ENCODE measurements around the gene SYT14.
"Not testable (repeated sequence)": the region's sequence is repeated elsewhere in the genome, so short reads cannot be mapped to it uniquely, and the experiment has no call there.

The SYT14 gene

DNA sequence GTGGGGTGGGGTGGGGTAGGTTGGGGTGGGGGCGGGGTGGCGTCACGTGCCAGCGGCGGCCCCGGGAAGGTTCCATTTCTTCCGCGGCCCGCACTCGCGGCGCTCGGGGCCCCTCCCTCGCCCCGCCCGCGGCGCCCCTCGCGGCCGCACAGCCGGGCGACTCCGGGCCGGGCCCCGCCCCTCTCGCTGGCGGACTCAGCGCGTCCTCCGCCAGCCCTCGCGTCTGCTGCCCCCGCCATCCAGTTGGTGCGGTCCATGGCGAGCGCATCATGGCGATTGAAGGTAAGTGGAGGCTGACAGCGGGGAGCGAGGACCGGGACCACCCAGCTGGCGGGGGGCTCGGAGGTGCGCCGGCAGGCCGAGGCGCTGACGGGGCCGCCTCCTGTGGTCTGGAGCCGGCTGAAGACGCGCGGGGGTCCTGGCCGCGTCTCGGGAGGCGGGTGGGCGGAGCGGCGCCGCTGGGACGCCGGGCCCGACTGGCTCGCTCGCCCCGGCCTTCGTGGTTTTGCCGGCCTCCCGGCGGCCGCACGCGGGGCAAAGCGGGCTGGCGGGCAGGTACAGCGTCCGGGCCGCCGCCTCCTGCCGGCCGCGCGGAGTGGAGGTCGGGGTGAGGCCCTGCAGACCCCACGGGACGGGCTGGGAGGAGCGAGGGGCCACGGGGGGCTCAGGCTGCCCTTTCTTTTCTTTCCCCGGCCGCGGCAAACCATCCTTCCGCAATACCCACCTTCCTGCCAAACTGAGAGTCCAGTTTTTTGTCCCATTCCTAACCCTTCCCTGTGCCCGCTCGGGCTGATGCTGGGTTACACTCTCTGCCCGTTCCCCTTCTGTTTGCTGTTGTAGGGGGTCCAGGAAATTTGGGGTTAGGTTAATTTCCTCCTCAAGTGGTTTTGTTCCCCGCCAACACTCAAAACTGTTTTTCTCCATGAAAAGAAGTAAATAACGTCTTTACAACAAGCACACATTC is at the start of gene SYT14:
TSS of gene SYT14 (plus strand) at position 222 of the 964 bp plus-strand sequence. CDS start at position 270, 48 bp downstream.
- TF ChIP-seq POLR2A (IDR thresholded peaks at IDR 0.05; ENCODE audit: low read depth, low read length): peak; percentile 71
- FAIRE-seq (no peak), DNase-seq (ENCODE audit: insufficient read length, low spot score) (peak; percentile 81)

DNA sequence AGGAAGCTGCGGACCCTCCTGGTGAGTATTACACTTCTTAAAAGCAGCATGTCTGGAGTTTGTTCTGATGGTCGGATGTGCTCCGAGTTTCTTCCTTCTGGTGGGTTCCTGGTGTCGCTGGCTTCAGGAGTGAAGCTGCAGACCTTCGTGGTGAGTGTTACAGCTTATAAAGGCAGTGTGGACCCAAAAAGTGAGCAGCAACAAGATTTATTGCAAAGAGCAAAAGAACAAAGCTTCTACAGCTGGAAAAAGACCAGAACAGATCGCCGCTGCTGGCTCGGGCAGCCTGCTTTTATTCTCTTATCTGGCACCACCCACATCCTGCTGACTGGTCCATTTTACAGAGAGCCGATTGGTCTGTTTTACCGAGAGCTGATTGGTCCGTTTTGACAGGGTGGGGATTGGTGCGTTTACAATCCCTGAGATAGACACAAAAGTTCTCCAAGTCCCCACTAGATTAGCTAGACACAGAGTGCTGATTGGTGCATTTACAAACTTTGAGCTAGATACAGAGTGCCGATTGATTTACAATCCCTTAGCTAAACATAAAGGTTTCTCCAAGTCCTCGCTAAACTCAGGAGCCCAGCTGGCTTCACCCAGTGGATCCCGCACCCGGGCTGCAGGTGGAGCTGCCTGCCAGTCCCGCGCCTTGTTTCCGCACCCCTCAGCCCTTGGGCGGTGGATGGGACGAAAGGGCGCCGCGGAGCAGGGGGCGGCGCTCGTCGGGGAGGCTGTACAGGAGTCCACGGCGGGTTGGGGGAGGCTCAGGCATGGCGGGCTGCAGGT is 49.5 kb upstream of the SYT14 start:
- DNase-seq (ENCODE audit: insufficient read length, low spot score); FAIRE-seq: not testable (repeated sequence)

DNA sequence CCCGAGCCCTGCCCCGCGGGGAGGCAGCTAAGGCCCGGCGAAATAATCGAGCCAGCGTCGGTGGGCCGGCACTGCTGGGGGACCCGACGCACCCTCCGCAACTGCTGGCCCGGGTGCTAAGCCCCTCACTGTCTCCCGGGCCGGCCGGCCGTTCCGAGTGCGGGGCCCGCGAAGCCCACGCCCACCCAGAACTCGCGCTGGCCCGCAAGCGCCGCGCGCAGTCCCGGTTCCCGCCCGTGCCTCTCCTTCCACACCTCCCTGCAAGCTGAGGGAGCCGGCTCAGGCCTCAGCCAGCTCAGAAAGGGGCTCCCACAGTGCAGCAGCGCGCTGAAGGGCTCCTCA is 49.0 kb upstream of the SYT14 start:
- DNase-seq (ENCODE audit: insufficient read length, low spot score) (no peak), FAIRE-seq (no peak)
- no peak for TF ChIP-seq POLR2A (IDR thresholded peaks at IDR 0.05; ENCODE audit: low read depth, low read length)

DNA sequence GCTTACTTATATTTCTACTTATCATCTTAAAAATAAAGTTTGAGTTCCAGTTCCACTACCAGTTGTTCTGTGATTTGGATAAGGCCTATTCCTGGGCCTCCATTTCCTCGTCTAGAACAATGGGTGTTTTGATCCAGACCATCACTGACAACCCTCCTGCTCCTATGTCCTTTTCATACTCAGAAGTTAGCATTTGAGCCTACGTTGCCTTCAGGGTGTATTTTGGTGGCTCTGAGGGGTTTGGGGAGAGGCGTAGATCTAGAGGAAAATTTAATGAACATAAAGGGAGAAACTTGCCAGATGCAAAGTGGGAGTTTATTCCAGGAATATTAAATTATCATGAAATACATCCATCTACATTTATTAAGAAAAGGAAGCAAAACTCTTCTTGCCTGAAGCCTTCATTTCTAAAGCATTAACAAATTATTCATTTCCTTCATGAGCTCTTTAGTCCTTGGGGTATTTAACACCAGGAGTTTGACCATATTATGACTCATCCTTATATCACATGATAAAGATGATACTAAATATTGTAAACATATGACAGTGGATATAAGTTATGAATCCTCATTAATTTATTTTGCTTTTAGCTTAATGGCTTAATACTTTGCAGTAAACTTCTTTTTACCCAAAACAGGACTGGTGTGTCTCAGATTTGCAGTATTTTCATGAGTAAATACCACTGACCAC is 47.2 kb upstream of the SYT14 start:
- no peak for DNase-seq (ENCODE audit: insufficient read length, low spot score)
- FAIRE-seq: no peak
- TF ChIP-seq POLR2A (IDR thresholded peaks at IDR 0.05; ENCODE audit: low read depth, low read length): no peak

DNA sequence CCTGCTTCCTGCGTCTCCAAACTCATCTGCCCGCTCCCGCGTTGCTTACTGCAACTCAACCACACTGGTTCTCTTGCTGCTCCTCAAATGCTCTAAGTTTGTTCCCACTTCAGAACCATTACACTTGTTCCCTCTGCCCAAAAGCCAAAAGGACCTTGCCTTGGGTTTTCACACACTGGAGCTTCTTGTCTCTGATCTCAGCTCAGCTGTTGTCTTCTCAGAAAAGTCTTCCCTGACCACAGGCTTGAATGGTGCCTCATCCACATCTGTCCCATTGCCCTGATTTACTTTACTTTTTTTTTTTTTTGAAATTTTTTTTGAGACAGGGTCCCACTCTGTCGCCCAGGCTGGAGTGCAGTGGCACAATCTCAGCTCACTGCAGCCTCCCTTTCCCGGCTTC is 44.3 kb upstream of the SYT14 start:
- FAIRE-seq (no peak), DNase-seq (ENCODE audit: insufficient read length, low spot score) (no peak)
- no peak for TF ChIP-seq POLR2A (IDR thresholded peaks at IDR 0.05; ENCODE audit: low read depth, low read length)

DNA sequence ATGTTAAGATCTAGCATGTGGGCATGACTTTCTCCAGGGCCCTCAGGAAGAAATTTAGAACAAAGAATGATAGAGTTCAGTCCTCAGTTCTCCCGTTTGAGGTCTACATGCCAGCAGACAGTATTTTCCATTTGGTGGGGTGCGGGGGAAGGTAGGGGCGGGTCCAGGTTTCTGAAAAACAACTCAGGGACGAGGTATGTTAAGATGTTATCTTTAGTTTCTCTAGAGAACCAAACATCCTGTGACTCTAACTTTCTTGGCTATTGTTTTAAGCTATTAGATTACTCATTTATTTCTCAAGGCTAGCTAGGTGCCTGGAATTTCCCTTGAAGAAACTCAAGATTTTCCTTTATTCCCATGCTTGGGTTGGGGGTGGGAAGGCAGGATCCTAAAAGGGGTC is 42.3 kb upstream of the SYT14 start:
- no peak for TF ChIP-seq POLR2A (IDR thresholded peaks at IDR 0.05; ENCODE audit: low read depth, low read length)
- FAIRE-seq (no peak), DNase-seq (ENCODE audit: insufficient read length, low spot score) (no peak)

DNA sequence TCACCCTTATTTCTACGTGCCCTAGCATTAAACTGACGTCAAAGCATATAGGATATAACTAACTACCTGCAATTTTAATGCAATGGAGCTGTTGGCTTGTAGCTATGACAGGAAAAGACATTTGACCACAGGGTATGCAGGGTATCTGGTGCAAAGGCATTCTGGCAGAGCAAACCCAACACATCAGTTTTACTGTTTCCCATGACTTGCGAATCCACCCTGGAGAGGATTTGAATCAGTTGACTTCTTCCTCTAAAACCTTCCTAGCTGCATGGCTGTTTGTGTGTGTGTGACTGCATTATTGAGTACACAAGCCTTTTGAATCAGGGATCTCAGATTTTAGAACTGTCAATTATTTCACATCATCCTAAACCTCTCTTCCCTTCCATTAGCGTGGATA is 41.7 kb upstream of the SYT14 start:
- TF ChIP-seq POLR2A (IDR thresholded peaks at IDR 0.05; ENCODE audit: low read depth, low read length): no peak
- no peak for FAIRE-seq
- no peak for DNase-seq (ENCODE audit: insufficient read length, low spot score)

DNA sequence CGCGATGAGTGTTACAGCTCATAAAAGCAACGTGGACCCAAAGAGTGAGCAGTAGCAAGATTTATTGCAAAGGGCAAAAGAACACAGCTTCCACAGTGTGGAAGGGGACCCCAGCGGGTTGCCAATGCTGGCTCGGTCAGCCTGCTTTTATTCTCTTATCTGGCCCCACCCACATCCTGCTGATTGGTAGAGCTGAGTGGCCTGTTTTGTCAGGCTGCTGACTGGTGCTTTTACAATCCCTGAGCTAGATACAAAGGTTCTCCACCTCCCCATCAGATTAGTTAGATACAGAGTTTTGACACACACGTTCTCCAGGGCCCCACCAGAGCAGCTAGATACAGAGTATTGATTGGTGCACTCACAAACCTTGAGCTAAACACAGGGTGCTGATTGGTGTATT is 39.7 kb upstream of the SYT14 start:
- DNase-seq (ENCODE audit: insufficient read length, low spot score); FAIRE-seq: not testable (repeated sequence)

DNA sequence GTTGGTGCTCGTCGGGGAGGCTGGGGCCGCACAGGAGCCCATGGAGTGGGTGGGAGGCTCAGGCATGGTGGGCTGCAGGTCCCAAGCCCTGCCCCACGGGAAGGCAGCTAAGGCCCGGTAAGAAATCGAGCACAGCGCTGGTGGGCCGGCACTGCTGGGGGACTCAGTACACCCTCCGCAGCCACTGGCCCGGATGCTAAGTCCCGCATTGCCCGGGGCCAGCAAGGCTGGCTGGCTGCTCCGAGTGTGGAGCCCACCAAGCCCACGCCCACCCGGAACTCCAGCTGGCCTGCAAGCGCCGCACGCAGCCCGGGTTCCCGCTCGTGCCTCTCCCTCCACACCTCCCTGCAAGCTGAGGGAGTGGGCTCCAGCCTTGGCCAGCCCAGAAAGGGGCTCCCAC is 39.2 kb upstream of the SYT14 start:
- not testable (repeated sequence) for FAIRE-seq; DNase-seq (ENCODE audit: insufficient read length, low spot score)

DNA sequence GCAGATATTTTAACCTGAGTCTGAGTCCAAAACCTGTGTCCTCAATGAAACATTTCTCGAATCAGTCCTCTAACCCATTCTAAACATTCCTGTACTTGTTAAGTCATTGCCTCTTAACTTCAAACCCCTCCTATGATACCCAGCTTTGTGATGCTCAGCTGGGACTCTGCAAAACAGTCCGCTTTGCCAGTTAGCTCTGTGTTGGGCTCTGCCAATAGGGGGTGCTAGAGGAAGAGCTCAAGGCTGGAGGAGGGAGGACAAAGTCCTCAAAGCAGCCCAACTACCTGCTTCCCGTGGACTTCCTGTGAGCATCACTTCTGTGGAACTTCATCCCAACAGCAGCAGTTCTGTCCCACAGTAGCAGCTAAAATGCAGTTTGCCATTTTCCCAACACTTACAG is 38.1 kb upstream of the SYT14 start:
- DNase-seq (ENCODE audit: insufficient read length, low spot score) (no peak), FAIRE-seq (no peak)
- TF ChIP-seq POLR2A (IDR thresholded peaks at IDR 0.05; ENCODE audit: low read depth, low read length): no peak

DNA sequence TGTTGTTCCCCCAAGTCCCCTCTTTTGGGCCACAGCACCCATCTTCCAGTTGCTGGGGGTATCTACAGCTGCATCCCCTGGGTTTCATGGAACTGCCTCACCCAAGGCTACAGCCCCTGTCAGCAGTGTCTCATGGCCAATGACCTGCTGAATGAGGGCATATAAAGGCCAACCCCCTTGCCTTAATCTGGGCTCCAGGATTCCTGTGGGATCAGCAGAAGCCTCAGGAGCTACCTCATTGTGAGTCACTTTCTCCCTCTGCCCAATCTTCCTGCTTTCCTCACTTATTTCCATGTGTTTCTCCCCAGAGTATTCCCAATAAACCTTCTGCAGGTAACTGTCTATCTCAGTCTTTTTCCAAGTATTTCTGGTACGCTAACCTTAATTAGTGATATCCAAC is 37.3 kb upstream of the SYT14 start:
- no peak for TF ChIP-seq POLR2A (IDR thresholded peaks at IDR 0.05; ENCODE audit: low read depth, low read length)
- DNase-seq (ENCODE audit: insufficient read length, low spot score) (no peak), FAIRE-seq (peak; percentile 88)

DNA sequence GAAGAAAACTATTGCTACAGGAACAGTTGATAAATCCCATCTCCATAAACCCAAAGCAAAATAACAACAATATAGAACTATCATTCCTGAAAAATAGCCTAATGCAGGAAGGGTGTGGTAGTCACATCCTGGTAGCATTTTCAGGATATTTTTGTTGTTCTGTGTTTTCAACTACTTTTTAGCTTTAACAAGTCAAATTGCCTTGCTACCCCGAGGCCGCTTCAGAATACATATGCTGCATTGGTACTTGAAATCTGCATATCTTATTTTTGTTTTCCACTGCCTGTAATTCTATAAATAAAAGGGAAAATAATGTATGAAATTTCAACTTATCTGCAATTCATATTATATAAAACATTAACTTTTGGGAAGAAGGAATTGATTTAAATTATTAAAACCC is 36.8 kb upstream of the SYT14 start:
- DNase-seq (ENCODE audit: insufficient read length, low spot score): no peak
- FAIRE-seq: no peak
- no peak for TF ChIP-seq POLR2A (IDR thresholded peaks at IDR 0.05; ENCODE audit: low read depth, low read length)

DNA sequence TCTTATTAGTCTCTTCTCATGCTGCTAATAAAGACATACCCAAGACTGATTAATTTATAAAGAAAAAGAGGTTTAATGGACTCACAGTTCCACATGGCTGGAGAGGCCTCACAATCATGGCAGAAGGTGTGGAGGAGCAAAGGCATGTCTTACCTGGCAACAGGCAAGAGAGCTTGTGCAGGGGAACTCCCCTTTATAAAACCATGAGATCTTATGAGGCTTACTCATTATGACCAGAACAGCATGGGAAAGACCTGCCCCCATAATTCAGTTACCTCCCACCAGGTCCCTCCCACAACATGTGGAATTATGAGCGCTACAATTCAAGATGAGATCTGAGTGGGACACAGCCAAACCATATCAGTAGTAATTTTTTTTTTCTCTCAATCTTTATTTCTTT is 33.2 kb upstream of the SYT14 start:
- not testable (repeated sequence) for DNase-seq (ENCODE audit: insufficient read length, low spot score)

DNA sequence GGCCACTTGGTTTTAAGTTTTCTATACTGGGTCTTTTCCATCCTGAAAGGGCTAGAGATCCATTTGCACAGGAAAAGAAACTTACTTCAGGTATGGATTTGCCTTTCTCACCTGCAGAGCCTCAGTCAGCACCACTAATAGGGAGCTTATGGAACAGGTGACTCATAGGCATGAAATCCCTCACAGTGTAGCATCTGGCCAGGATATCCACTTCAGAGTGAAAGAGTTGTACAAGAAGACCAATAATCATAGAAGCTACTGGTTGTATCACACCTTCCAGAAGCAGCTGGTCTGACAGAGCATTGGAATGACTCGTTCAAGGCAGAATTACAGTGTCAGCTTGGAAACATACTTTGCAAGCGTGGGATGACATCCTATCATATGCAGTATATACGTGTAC is 26.3 kb upstream of the SYT14 start:
- DNase-seq (ENCODE audit: insufficient read length, low spot score) (no peak), FAIRE-seq (no peak)
- no peak for TF ChIP-seq POLR2A (IDR thresholded peaks at IDR 0.05; ENCODE audit: low read depth, low read length)

More for the DNA sequence above, 33.2 kb upstream of the SYT14 start:
- FAIRE-seq: not testable (repeated sequence)

Measured in H54 (cell line).